ENCODE data around the gene C19orf44.

Gene C19orf44

DNA sequence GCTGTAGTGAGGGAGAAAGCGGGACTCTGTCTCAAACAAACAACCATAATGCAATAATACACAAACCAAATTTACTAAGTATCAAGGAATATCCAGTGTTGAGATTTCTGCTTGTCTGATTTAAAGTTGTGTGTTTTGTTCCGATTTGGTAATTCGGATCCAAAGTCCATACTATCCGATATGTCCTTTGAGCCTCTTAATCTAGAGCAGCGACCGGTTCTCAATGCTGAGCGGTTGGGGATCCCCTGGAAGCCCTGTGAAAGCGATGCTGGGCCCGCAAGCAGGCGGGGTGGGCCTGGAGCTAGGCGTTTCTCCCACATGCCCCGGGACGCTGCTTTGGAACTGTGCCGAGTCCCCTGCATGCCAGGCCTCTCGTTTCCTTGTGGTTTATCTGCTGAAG is 20.2 kb downstream of the C19orf44 start:
- no peak for DNase-seq (ENCODE audit: low read depth in 2 of 2, low spot score in 1 of 2)

GRCh38 chr19:16516923-16517610 is 20.9 kb downstream of the C19orf44 start:
- DNase-seq (ENCODE audit: low read depth in 2 of 2, low spot score in 1 of 2), result no peak

GRCh38 chr19:16518061-16518460 is 21.9 kb downstream of the C19orf44 start:
- no peak for DNase-seq (ENCODE audit: low read depth in 2 of 2, low spot score in 1 of 2)

DNA sequence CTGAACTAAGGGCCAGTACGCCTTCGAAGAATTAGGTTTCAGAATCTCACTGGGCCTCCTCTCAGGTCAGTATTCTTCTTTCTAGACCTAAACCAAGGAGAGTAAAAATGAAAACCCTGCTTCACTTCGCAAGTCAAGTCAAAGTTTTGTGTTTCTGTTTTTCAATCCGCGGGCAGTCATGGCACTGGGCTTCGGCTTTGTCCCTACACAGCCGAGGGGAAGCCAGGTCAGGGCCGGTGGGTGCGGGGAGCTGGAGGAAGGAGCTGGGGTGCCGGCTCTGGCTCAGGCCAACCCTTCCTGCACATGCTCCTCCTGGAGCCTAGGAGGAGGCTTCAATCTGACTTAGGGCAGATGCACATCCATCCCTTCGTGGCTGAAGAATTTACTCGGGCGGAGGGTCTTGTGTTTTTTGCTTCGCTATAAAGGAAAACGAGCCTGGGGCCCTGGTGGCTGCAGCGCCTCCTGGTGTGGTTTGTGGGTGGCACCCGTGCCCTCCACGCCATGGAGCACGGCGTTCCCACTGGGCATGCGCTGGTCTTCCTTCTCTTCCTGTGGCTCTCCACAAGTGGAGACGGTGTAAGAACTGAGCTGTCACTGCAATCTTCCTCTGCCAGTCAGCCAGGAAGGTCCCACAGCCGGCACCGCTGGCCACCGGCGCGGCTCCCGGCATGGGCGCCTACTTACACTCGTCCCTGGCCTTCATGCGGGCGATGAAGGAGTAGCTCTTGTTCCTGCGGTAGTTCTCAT is 22.5 kb downstream of the C19orf44 start:
- DNase-seq (ENCODE audit: low read depth in 2 of 2, low spot score in 1 of 2), result no peak

- no peak for DNase-seq (ENCODE audit: low read depth in 2 of 2, low spot score in 1 of 2)
These were observed 23.1 kb downstream of the C19orf44 start for GRCh38 chr19:16519230-16519687.

GRCh38 chr19:16520074-16520973 is 24.1 kb downstream of the C19orf44 start:
- DNase-seq (ENCODE audit: low read depth in 2 of 2, low spot score in 1 of 2), result no peak

GRCh38 chr19:16520986-16521624 is 24.9 kb downstream of the C19orf44 start:
- no peak for DNase-seq (ENCODE audit: low read depth in 2 of 2, low spot score in 1 of 2)

- no peak for DNase-seq (ENCODE audit: low read depth in 2 of 2, low spot score in 1 of 2)
These were observed 25.6 kb downstream of the C19orf44 start for GRCh38 chr19:16521715-16522289.

GRCh38 chr19:16522559-16523377 is 26.6 kb downstream of the C19orf44 start:
- no peak for DNase-seq (ENCODE audit: low read depth in 2 of 2, low spot score in 1 of 2)

DNA sequence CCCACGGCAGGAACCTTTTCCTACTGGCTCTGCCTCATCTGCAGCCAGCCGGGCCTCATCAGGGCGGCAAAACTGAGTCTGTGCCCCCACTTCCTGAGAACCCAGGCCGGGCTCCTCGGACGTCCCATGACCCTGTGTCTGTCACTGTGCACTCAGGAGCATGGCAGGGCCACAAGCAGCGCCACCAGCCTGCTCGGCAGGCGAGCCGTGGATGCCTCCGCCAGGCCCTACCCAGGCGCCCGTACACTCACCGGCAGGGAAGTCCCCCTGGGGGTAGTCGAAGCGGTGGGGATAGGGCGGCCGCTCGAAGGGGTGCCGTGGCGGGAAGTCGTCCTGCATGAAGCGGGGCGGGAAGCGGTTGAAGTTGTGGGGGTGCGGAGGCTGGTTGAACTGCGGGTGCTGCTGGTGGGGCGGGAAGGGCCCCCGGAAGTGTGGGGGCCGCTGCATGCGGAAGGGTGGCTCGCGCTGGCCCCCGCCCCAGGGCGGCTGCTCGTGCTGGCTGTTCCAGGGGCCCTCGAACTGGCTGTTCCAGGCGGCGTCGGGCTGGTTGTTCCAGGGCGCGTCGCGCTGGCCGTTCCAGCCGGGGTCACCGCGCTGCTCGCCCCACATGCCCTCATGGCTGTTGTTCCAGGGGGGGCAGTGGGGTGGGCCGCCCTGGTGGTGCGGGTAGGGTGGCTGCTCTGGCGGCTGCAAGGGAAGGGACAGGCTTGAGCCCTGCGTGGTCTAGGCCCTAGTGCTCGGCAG is 29.0 kb downstream of the C19orf44 start:
- DNase-seq (ENCODE audit: low read depth in 2 of 2, low spot score in 1 of 2), result no peak

DNA sequence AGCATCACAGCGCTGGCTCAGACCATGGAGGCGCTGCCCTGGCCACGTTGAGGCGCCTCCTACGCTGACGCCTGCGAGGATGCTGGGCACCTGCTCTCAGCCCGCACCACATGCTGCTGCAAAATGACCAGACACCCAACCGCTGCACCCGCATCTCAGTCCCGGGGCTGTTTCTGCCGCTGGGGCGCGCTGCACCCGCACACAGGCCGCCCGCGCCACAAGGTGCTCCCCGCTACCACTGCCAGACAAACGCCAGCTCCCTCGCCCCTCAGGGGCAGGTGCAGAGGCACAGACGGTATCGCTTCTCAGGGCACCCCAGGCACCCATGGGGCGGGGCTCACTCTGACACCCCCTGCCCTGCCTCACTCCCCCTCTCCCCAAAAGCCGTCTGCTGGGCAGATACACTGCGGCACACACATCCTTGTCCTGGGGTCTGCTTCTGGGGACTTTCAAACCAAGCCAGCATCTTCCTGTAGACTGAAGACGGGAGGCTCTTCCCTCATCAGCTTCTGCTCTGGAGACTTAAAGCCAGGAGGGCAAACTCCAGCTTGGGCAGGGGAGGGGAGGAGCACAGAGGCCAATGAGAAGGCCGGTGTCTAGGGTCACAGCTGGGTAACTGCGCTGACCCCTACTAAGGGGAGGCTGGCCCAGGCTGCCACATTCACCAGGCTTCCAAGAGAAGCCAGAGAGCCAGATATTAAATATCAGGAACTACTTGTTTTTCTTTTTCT is 29.7 kb downstream of the C19orf44 start:
- no peak for DNase-seq (ENCODE audit: low read depth in 2 of 2, low spot score in 1 of 2)

- DNase-seq (ENCODE audit: low read depth in 2 of 2, low spot score in 1 of 2), result no peak
These were observed 31.2 kb downstream of the C19orf44 start for GRCh38 chr19:16527334-16527935.

- no peak for DNase-seq (ENCODE audit: low read depth in 2 of 2, low spot score in 1 of 2)
These were observed 31.9 kb downstream of the C19orf44 start for GRCh38 chr19:16527971-16528521.

- no peak for DNase-seq (ENCODE audit: low read depth in 2 of 2, low spot score in 1 of 2)
These were observed 33.4 kb downstream of the C19orf44 start for GRCh38 chr19:16529466-16530144.

- no peak for DNase-seq (ENCODE audit: low read depth in 2 of 2, low spot score in 1 of 2)
These were observed 34.6 kb downstream of the C19orf44 start for GRCh38 chr19:16530540-16531379.

- no peak for DNase-seq (ENCODE audit: low read depth in 2 of 2, low spot score in 1 of 2)
These were observed 35.1 kb downstream of the C19orf44 start for GRCh38 chr19:16531380-16531669.
